Measurements from ENCODE around the gene TPRG1. TPM values are rescaled to one million over a fixed set of nuclear protein-coding genes. Genes with fewer than 3 reads are reported as not detected.

Gene TPRG1
- polyA plus RNA-seq, 1 donor (not counting 4 experiments of a cell fraction or from before 2014, with no cell fraction given): 1.5 TPM

- Histone ChIP-seq H3K4me3 (ENCODE audit: control insufficient read depth in 2 of 3, extremely low read depth in 1 of 3, insufficient read depth in 2 of 3, low read depth in 1 of 3, low read length in 3 of 3) (no peak overlapping the region), H3K27me3 (ENCODE audit: control insufficient read depth, extremely low read depth, insufficient read depth, low read length) (no peaks in the 10 kb centered on the region), H3K36me3 (ENCODE audit: control insufficient read depth in 2 of 2, extremely low read depth in 1 of 2, insufficient read depth in 2 of 2, low read length in 2 of 2) (no peaks in the 10 kb centered on the region), H3K27ac (ENCODE audit: control insufficient read depth, insufficient read depth, low read length) (no peak overlapping the region), H2AFZ (ENCODE audit: control insufficient read depth, low read length) (no peak overlapping the region), H4K20me1 (ENCODE audit: control insufficient read depth, extremely low read depth, insufficient read depth, low read length) (no peaks in the 10 kb centered on the region), H3K9me1 (ENCODE audit: control insufficient read depth, extremely low read depth, insufficient read depth, low read length) (no peaks in the 10 kb centered on the region), H3K4me2 (ENCODE audit: control insufficient read depth, extremely low read depth, insufficient read depth, low read depth, low read length) (no peak overlapping the region), H3K9ac (ENCODE audit: control insufficient read depth, extremely low read depth, insufficient read depth, low read length) (no peak overlapping the region), H3K9me3 (ENCODE audit: control insufficient read depth, low read depth, low read length) (no peaks in the 10 kb centered on the region), H3K79me2 (ENCODE audit: control insufficient read depth, insufficient read depth, low read length) (no peaks in the 10 kb centered on the region), H3K4me1 (ENCODE audit: control insufficient read depth, extremely low read depth, insufficient read depth, low read length) (no peaks in the 10 kb centered on the region)
- TF ChIP-seq CTCF (optimal IDR thresholded peaks at IDR 0.05 in 1 of 3, IDR thresholded peaks at IDR 0.05 in 1 of 3, conservative IDR thresholded peaks at IDR 0.05 in 1 of 3; ENCODE audit: extremely low read depth in 1 of 3, insufficient read depth in 2 of 3, low read length in 3 of 3): no peak
- no peak for TF ChIP-seq EZH2 (IDR thresholded peaks at IDR 0.05; ENCODE audit: low read length)
- FAIRE-seq (no peak), DNase-seq (ENCODE audit: low read depth, low spot score) (no peak)
- dilution Hi-C loops (cut with MboI; ENCODE audit: extremely low pct_ligation_motif_present, low sequenced_read_pairs): no loop called here
Measured at GRCh38 chr3:189372243-189372642, 200.5 kb downstream of the TPRG1 start.
